K562 (cell line): ENCODE results near the gene MAGEE2. TPM values are rescaled to one million over a fixed set of nuclear protein-coding genes. Genes with fewer than 3 reads are reported as not detected.
"Not testable (repeated sequence)": the region's sequence is repeated elsewhere in the genome, so short reads cannot be mapped to it uniquely, and the experiment has no call there.

ENCODE experiments used
- ATAC-seq: fragments of 200-7000 bp; cut with Tn5 transposase; 3 replicates; pipeline ENCODE4 v1.9.1; 2020; ENCODE audit warnings: moderate library complexity
- BruUV-seq: library from RNA; stranded (reverse); fragments of 400-500 nt; replicated peaks from 2 replicates; lab custom pipeline; 2021; lab: Mats Ljungman, UMichigan
- CTCF ChIA-PET: fragments of 300-600 bp; formaldehyde crosslinking; extraction: SDS; loops from one replicate; lab custom pipeline; 2021; ENCODE audit warnings: low intra/inter-chr PET ratio; lab: Yijun Ruan, JAX
- POLR2A ChIA-PET: fragments of 300-600, 350-650 bp; sonication (Branson Sonifier 250); formaldehyde crosslinking; extraction: SDS; loops from one replicate; lab custom pipeline; 2021; ENCODE audit warnings: antibody characterized with exemption, inconsistent platforms; lab: Yijun Ruan, JAX
- DNase-seq, 4 experiments: peaks; one replicate each; pipeline versions ENCODE4 v3.0.0 to v3.0.0-alpha.2; 2011 to 2018; ENCODE audit warnings: low spot score in 3 of 4, mixed read lengths in 3 of 4; ENCODE audit errors: extremely low read depth in 1 of 4
- FAIRE-seq: peaks from 2 replicates; lab custom pipeline; 2011; peaks lifted over from hg19 to GRCh38; lab: Jason Lieb, UNC
- H2AFZ ChIP-seq: 2 replicates; pipeline ENCODE4 v1.6.0; 2011; ENCODE audit warnings: low read depth, low read length, control low read depth, inconsistent platforms
- H3K27ac ChIP-seq: fragments of 200-600 bp; 3 replicates; pipeline ENCODE4 v1.8.0; 2011; ENCODE audit warnings: low read depth, mild to moderate bottlenecking, control low read depth, inconsistent platforms, low read length, moderate library complexity, mixed read lengths; ENCODE audit errors: extremely low read depth
- H3K27me3 ChIP-seq, 2 experiments: fragments of 300-600 bp in 1 of 2; 2 replicates in 1 of 2; 3 replicates in 1 of 2; pipeline versions ENCODE4 v1.6.0 to v1.8.0; 2011; ENCODE audit warnings: inconsistent platforms in 2 of 2, low read length in 2 of 2, mild to moderate bottlenecking in 1 of 2, mixed read lengths in 1 of 2, moderate library complexity in 1 of 2; ENCODE audit not compliant: control insufficient read depth in 2 of 2, insufficient read depth in 2 of 2
- H3K36me3 ChIP-seq: fragments of 300-600 bp; 3 replicates; pipeline ENCODE4 v1.8.0; 2011; ENCODE audit warnings: mild to moderate bottlenecking, low read length, inconsistent platforms; ENCODE audit not compliant: control insufficient read depth, insufficient read depth
- H3K4me1 ChIP-seq, 2 experiments: fragments of 200-600 bp in 1 of 2; replicated peaks in 1 of 2; 2 replicates in 1 of 2; 3 replicates in 1 of 2; pipeline versions ENCODE4 v1.5.1 to v1.8.0; 2011; ENCODE audit warnings: inconsistent platforms in 2 of 2, low read length in 2 of 2, mild to moderate bottlenecking in 1 of 2, mixed read lengths in 1 of 2, moderate library complexity in 1 of 2; ENCODE audit not compliant: control insufficient read depth in 2 of 2, insufficient read depth in 2 of 2
- H3K4me2 ChIP-seq: 2 replicates; pipeline ENCODE4 v1.6.1; 2011; ENCODE audit warnings: low read length, control low read depth, inconsistent platforms, mixed read lengths; ENCODE audit not compliant: insufficient read depth
- H3K4me3 ChIP-seq: fragments of 200-600 bp; sonication (generic), shearing (Covaris generic); 2 replicates; pipeline ENCODE4 v1.5.1; 2016; ENCODE audit warnings: control low read depth, inconsistent platforms
- H3K79me2 ChIP-seq: fragments of 200-600 bp; 3 replicates; pipeline ENCODE4 v1.8.0; 2011; ENCODE audit warnings: low read length, inconsistent platforms; ENCODE audit not compliant: control insufficient read depth, insufficient read depth
- H3K9ac ChIP-seq, 2 experiments: 2 replicates each; pipeline versions ENCODE4 v1.6.0 to v1.6.1; 2011; ENCODE audit warnings: low read depth in 2 of 2, low read length in 2 of 2, control low read depth in 1 of 2, inconsistent platforms in 1 of 2, mild to moderate bottlenecking in 1 of 2, mixed read lengths in 1 of 2; ENCODE audit not compliant: insufficient read depth in 1 of 2
- H3K9me1 ChIP-seq: one replicate; pipeline ENCODE4 v1.6.0; 2011; ENCODE audit warnings: inconsistent platforms, mild to moderate bottlenecking, low read length, moderate library complexity; ENCODE audit not compliant: control insufficient read depth, insufficient read depth
- H3K9me3 ChIP-seq: replicated peaks from 2 replicates; pipeline ENCODE4 v1.5.1; 2011; ENCODE audit warnings: low read depth, low read length, inconsistent platforms; ENCODE audit not compliant: control insufficient read depth, insufficient read depth
- H4K20me1 ChIP-seq: replicated peaks from 2 replicates; pipeline ENCODE4 v1.6.1; 2011; ENCODE audit warnings: low read length, inconsistent platforms, mixed read lengths; ENCODE audit not compliant: control insufficient read depth, insufficient read depth
- NFYB ChIP-seq: IDR thresholded peaks from 2 replicates; pipeline ENCODE4 v1.6.1; 2011; ENCODE audit warnings: mild to moderate bottlenecking, moderate library complexity; ENCODE audit not compliant: insufficient read length; ENCODE audit errors: extremely low read depth
- NRF1 ChIP-seq, 2 experiments: fragments of 450-650 bp; IDR thresholded peaks in 1 of 2; conservative IDR thresholded peaks in 1 of 2; 2 replicates each; pipeline ENCODE4 v1.6.1; 2014; ENCODE audit warnings: mild to moderate bottlenecking in 2 of 2
- RFX1 ChIP-seq: fragments of 450-650 bp; IDR thresholded peaks from 2 replicates; pipeline ENCODE4 v1.6.1; 2016; ENCODE audit warnings: mild to moderate bottlenecking, moderate library complexity
- WGBS: fragments of 100-300 bp; shearing (Covaris generic); methylation state at CpG from one replicate; pipeline ENCODE4 v1.1.6; 2016; ENCODE audit warnings: low coverage, mixed read lengths; ENCODE audit not compliant: insufficient coverage; ENCODE audit errors: missing lambda C conversion rate; 5-methylcytosine and 5-hydroxymethylcytosine counted together
- in situ Hi-C: fragments of 300-500 bp; cut with MboI; formaldehyde crosslinking; loops from 4 replicates; pipeline ENCODE4 v1.15.0; 2018; ENCODE audit warnings: inconsistent platforms, mixed read lengths
- intact Hi-C: fragments of 100-400 bp; cut with micrococcal nuclease; formaldehyde crosslinking; loops from 2 replicates; pipeline ENCODE4 v1.14.2; 2022
- polyA plus RNA-seq, 8 experiments: library from polyadenylated mRNA; depleted of rRNA in 4 of 8; stranded (reverse) in 5 of 8; unstranded in 3 of 8; fragments of >200 nt; fragmentation: Nextera tagmentation in 2 of 8; fragmentation: Illumina TruSeq in 1 of 8; extraction: Ambion mirVana in 2 of 8; extraction: Trizol in 1 of 8; gene quantifications; 2 replicates each; pipeline versions ENCODE4 v1.2.1 to v1.2.3, GENCODE V29; 2011 to 2014; ENCODE audit warnings: inconsistent platforms in 1 of 8, missing spikeins in 1 of 8
- total RNA-seq, 7 experiments: library from RNA; depleted of rRNA in 6 of 7; stranded (reverse); fragments of >200 nt in 6 of 7; fragmentation: Illumina TruSeq in 2 of 7; extraction: Trizol in 2 of 7; gene quantifications; 2 replicates each; pipeline versions ENCODE4 v1.2.1 to v1.2.3, GENCODE V29; 2011 to 2021; ENCODE audit warnings: low replicate concordance in 1 of 7

The MAGEE2 gene
- total and polyA plus RNA-seq, 9 of the 15 experiments (the other 6 are each of a cell fraction or from before 2014, with no cell fraction given), result 0.03 to 0.07 TPM; not detected in 7

- Histone ChIP-seq H3K79me2 (no peaks in the 10 kb centered on the region), H3K9ac (no peak overlapping the region), H2AFZ (no peak overlapping the region), H3K27me3 (no peaks in the 10 kb centered on the region), H3K27ac (no peak overlapping the region), H3K9me1 (no peaks in the 10 kb centered on the region), H3K4me3 (no peak overlapping the region), H3K9me3 (no peaks in the 10 kb centered on the region), H3K4me1 (no peaks in the 10 kb centered on the region), H3K4me2 (no peak overlapping the region), H4K20me1 (no peaks in the 10 kb centered on the region), H3K36me3 (no peaks in the 10 kb centered on the region)
- intact Hi-C loops (no loop called here), in situ Hi-C loops (no loop called here)
- DNase-seq, result no peak
- ChIA-PET CTCF (no interaction called here), POLR2A (no interaction called here)
- TF ChIP-seq RFX1, result peak; percentile 14; the same call in 1 of the 2 replicates
- peak; percentile 44 to 52; a peak in 2 of 4 replicates for TF ChIP-seq NRF1 (conservative IDR thresholded peaks at IDR 0.05 in 1 of 2, IDR thresholded peaks at IDR 0.05 in 1 of 2)
- no peak for TF ChIP-seq NFYB
- BruUV-seq, result no TSS peak
- no peak for ATAC-seq
- WGBS, result 0% methylated on average over 11 of the region's 15 CpGs
- no peak for FAIRE-seq
Measured at GRCh38 chrX:75781611-75782010, 3.4 kb downstream of the MAGEE2 start.

- DNase-seq, H3K4me2 ChIP-seq, CTCF ChIA-PET, ATAC-seq, H4K20me1 ChIP-seq, H3K4me3 ChIP-seq, H3K36me3 ChIP-seq, H3K9me3 ChIP-seq, H2AFZ ChIP-seq, H3K79me2 ChIP-seq, FAIRE-seq, H3K9me1 ChIP-seq, POLR2A ChIA-PET, H3K9ac ChIP-seq, in situ Hi-C loops, H3K27me3 ChIP-seq, H3K4me1 ChIP-seq, BruUV-seq, H3K27ac ChIP-seq, intact Hi-C loops: not testable (repeated sequence)
- WGBS, result 8% methylated on average over 3 of the region's 5 CpGs
Measured at GRCh38 chrX:75768063-75768462, 17.0 kb downstream of the MAGEE2 start.
